NK-92 treated with Interleukin-12 subunit alpha and Interleukin-12 subunit beta, amount 100 ng/mL, for 24 hours (cell line): ENCODE measurements around the gene ZBTB49.
"Not testable (repeated sequence)": the region's sequence is repeated elsewhere in the genome, so short reads cannot be mapped to it uniquely, and the experiment has no call there.

Source experiments
- DNase-seq: peaks from one replicate; lab custom pipeline; 2025; lab: John Stamatoyannopoulos, UW

The ZBTB49 gene, protein sequence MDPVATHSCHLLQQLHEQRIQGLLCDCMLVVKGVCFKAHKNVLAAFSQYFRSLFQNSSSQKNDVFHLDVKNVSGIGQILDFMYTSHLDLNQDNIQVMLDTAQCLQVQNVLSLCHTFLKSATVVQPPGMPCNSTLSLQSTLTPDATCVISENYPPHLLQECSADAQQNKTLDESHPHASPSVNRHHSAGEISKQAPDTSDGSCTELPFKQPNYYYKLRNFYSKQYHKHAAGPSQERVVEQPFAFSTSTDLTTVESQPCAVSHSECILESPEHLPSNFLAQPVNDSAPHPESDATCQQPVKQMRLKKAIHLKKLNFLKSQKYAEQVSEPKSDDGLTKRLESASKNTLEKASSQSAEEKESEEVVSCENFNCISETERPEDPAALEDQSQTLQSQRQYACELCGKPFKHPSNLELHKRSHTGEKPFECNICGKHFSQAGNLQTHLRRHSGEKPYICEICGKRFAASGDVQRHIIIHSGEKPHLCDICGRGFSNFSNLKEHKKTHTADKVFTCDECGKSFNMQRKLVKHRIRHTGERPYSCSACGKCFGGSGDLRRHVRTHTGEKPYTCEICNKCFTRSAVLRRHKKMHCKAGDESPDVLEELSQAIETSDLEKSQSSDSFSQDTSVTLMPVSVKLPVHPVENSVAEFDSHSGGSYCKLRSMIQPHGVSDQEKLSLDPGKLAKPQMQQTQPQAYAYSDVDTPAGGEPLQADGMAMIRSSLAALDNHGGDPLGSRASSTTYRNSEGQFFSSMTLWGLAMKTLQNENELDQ

DNA sequence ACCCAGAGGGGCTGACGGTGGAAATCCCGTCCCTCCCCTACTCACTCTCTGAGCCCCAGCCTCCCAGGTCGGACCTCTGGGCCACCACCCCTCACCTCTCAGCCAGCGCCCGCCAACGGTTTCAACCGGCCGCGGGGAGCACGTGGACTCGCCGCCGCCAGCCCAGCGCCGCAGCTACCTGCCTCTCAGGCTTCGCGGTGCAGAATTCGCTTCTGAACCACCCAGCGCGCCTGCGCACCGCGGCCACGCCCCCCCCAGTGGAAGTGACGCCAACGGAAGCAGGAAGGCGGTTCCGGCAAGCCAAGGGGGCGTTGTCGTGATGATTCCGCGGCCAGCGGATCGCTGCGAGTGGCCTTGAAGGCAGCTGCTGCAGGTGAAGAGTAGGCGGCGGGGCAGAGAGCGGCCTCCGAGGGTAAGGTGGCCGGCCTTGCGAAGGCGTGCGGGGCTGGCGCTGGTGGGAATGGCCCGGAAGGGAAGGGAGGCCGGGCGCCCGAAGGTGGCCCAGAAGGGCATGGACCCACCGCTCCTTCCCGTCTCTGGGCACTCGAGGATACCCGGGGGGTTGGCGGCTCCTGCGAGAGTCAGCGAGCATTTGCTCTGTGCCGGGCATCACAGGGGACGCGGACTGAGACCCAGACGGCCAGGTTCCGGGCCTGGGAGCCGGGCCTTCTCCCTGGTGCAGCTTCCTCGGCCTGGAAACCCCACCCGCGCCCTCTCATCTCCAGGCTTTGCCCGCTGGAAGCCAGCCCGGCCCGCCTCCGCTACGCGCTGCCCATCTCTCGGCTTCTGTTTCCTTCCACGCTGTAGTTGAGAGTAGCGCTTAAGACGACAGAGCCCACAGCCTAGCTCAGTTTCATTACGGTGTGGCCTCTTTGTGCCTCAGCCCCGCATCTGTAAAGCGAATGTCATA is at the start of gene ZBTB49, which contains the start of gene LYAR:
Gene ZBTB49, plus strand, starts transcription at position 311 of the 910 bp plus-strand sequence. CDS start 9,695 bp downstream, outside the sequence.
Gene LYAR, minus strand, starts transcription at position 214 of the 910 bp plus-strand sequence. CDS start 6,412 bp downstream, outside the sequence.
- peak; percentile 87 for DNase-seq

DNA sequence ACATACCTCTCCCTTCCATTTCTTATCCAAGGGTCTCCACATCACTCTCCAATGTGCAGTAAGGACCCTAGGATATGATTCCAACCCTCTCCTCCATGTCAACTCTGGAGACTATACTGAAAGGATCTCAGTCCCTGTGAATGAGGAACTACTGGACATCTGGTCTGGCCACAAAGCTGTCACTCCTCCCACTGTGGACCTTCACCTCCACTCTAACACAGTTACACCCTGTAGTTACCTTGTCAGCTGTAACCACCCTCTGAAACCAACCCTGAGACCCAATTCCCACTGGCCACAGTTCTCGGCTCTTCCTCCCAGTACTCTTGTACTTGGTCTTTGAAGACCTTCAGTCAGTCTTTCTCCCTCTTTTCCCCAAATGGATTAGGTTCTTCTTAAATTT is 44.9 kb upstream of the ZBTB49 start:
- DNase-seq, result no peak

DNA sequence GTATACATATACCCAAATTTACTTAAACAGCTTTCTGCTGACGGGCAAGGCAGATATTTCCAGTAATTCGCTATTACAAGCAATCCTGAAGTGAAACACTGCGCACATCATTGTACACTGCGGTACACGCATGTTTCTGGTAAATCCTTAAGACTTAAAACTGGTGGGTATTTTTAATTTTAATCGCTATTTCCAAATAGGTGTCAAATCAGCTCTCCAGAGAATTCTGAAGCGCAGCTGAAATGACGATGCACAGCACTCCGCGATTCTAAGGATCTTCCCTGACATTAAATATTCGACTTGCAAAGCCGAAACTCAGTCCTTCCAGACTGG is 42.4 kb upstream of the ZBTB49 start:
- DNase-seq, result no peak

- peak; percentile 79 for DNase-seq
Observed at GRCh38 chr4:4248029-4248884, 41.8 kb upstream of the ZBTB49 start, which contains the start of gene TMEM128. TSS of gene TMEM128 (minus strand) at chr4:4248223. CDS start at chr4:4248202, 21 bp downstream.

- no peak for DNase-seq
Observed at GRCh38 chr4:4248885-4249203, 41.2 kb upstream of the ZBTB49 start.

- not testable (repeated sequence) for DNase-seq
Observed at GRCh38 chr4:4249342-4249741, 40.7 kb upstream of the ZBTB49 start.

DNA sequence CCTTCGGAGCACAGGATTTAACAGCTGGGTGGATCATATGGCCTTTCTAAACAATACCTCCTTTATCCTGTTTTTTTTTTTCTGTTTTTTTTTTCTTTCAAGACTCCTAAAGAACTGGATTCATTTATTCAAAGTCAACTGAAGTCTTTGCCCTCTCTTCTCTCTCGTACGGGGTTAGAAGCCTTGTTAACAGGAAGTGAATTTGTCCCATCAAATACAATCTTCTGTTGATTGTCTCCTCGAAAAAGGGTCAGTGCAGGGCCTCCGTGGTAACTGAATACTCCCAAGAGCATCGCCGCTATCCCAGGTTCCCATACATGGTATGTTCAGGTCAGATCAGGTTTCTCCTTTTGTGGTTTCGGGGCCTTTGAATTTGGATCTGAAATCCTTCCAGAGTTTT is 40.2 kb upstream of the ZBTB49 start:
- no peak for DNase-seq

DNA sequence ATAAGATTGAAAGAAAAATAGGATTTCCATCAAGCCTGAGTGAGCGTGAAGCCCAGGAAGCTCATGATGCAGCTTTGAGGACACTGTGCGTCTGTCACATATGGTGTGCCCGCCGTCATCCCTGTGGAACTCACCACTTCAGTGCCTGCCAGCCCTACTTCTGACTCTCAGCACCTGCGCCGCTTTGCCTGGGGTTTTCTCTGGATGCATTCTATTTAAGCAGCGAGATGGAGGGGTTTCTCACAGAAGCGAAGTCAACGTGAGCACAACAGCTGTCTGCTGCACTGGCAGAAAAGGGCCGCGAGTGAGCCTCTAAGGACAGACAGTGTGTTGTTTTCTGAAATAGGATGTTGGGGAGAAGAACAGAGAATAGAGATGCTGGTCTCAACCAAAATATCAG is 35.9 kb upstream of the ZBTB49 start:
- DNase-seq, result no peak

GRCh38 chr4:4254666-4255065 is 35.4 kb upstream of the ZBTB49 start:
- no peak for DNase-seq

DNA sequence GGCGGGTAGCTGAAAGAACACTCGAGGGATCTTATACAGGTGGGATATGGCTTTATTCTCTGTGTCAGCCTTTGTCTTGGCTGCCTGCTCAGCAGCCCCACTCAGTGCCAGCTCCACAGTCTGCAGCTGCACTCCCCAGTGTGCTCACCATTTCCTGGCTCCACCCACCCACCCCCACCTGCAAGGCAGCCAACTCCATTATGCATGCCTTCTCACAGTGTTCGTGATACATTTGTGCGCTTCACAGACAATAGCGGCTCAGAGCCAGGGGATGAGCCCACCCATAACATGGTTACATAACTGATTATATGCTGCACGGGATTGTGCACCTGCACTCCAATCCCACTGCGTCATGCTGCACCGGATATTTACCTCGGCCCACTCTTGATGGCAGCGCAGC is 33.3 kb upstream of the ZBTB49 start:
- DNase-seq, result no peak

DNA sequence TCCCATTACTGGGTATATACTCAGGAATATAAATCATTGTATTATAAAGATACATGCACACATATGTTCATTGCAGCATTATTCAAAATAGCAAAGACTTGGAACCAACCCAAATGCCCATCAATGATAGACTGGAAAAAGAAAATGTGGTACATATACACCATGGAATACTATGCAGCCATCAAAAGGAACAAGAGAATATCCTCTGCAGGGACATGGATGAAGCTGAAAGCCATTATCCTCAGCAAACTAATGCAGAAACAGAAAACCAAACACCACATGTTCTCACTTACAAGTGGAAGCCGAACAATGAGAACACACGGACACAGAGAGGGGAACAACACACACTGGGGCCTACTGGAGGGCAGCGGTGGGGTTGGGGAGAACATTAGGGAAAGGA is 32.3 kb upstream of the ZBTB49 start:
- not testable (repeated sequence) for DNase-seq

GRCh38 chr4:4259484-4260100 is 30.5 kb upstream of the ZBTB49 start:
- no peak for DNase-seq

GRCh38 chr4:4260185-4260751 is 29.8 kb upstream of the ZBTB49 start:
- DNase-seq, result no peak

- DNase-seq, result no peak
Observed at GRCh38 chr4:4267981-4268380, 22.1 kb upstream of the ZBTB49 start.

GRCh38 chr4:4268776-4269175 is 21.3 kb upstream of the ZBTB49 start:
- DNase-seq, result no peak

DNA sequence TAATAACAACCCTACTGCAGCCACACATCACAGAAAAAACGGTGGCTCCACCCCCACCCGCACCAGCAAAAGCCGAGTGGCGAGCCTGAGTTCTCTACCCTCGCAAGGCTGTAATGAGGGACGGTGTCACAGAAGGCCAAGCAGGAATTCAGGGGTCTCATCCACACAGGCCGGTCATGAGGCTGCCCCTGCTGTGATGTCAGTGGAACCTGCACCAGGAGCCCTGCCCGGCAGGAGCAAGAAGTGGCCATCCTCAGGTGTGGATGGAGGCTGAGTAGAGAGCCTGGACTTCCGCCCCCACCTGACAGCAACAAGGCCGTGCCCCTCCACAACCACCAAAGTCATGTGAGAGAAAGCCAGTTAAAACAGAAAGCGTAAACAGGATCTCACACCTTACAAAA is 20.7 kb upstream of the ZBTB49 start:
- peak; percentile 13 for DNase-seq

DNA sequence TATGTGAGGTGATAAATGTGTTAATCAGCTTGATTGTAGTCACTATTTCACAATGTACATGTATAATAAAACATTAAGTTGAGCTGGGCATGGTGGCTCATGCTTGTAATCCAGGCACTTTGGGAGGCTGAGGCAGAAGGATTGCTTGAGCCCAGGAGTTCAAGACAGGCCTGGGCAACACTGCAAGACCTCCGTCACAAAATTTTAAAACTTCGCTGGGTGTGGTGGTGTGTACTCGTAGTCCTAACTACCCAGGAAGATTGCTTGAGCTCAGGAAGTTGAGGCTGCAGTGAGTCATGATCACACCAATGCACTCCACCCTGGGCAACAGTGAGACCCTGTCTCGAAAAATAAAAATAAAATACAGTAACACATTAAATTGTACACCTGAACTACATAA is 20.2 kb upstream of the ZBTB49 start:
- DNase-seq, result peak; percentile 19

DNA sequence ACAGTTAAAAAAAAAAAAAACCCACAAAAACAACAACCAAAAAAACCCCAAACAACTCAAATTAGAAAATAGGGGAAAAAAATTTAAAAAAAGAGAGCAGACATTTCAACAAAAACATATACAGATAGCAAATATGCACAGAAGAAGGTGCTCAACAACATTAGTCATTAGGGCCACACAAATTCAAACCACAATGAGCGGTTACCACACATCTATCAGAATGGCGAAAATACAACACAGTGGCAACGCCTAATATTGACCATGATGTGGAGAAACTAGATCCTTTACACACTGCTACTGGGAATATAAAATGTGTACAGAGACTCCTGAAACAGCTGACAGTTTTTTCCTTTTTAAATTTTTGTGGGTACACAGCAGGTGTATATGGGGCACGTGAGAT is 19.5 kb upstream of the ZBTB49 start:
- DNase-seq, result no peak

DNA sequence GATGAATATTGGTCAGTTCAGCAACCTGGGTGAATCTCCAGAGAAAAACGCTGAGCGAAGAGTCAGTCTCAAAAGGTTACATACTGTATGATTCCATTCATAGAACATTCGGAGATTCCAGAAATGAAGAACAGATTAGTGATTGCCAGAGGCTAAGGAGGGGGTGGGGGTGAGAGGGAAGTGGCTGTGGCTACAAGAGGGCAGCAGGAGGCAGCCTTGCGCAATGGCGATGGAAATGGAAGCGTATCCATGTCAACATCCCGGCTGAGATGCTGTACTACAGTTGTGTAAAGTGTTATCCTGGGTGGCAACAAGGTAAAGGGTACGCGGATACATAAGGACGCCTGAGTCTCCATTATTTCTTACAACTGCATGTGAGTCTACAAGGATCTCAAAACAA is 18.1 kb upstream of the ZBTB49 start:
- DNase-seq, result no peak

- no peak for DNase-seq
Observed at GRCh38 chr4:4274226-4274625, 15.8 kb upstream of the ZBTB49 start.

GRCh38 chr4:4277531-4277930 is 12.5 kb upstream of the ZBTB49 start:
- no peak for DNase-seq
